ENCODE results near the gene KMT2E. TPM values are rescaled to one million over a fixed set of nuclear protein-coding genes. Genes with fewer than 3 reads are reported as not detected.

KMT2E gene
- total RNA-seq, 2 experiments from 2014 or later = 110 to 127 TPM

DNA sequence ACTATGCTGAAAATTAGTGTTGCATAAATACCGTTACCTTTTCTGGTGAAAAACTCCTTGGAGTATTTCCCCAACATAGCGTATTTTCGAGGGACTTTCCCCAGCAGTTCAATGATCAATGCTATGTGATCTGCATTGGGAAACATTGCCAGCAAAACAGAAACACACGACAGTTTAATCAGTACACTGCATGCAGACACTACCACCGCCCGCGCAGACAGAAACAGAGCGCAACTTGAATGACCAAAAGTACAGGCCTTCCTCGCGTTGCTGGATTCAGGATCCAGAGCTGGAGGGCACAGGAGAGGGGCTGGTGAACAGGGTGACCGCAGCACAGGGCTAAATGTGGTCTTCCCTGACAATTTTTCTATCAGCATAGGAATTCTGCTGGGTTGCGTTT, 111.7 kb downstream of the KMT2E start:
- Mint-ChIP-seq H3K36me3 (peaks cover 14% of the 10 kb centered on the region), H3K4me1 (peaks cover 12% of the 10 kb centered on the region), H3K27me3 (no peaks in the 10 kb centered on the region), H3K4me3 (no peak overlapping the region), H3K27ac (no peak overlapping the region), H3K9me3 (ENCODE audit: low read depth) (no peaks in the 10 kb centered on the region)
- CTCF ChIA-PET = interaction anchor here (0.6 kb wide), 1 partner anchor 102 kb away, joined by 3 read pairs; no protein-coding TSS in a partner anchor
- DNase-seq = no peak
- ATAC-seq = no peak

DNA sequence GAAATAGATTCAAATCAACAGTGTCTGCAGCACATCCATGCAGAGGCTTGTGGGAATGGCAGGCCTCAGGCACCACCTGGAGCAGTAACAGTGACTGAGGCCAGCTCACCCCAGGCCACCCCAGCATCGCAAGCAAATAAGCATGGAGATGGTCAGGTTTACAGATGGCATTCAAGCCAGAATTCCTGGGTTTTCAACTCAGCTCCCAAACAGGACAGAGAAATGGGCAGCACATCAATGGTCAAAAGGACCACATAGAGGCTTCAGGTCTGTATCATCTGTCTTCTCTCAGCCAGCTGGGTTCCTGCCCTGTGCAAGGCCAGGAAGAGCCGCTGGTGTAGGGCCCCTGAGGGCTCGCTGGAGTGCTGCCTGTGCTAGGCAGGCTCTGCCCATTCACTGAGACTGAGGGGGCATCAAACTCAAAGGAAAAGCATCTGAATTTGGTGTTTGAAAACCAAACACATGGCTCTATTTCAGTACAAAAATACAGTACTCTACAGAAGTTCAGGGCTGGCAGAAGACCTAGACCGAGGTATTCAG, 112.5 kb downstream of the KMT2E start:
- H3K27ac Mint-ChIP-seq = no peak overlapping the region
- peaks cover 14% of the 10 kb centered on the region for H3K36me3 Mint-ChIP-seq
- H3K4me1 Mint-ChIP-seq = peaks cover 19% of the 10 kb centered on the region
- no peak for ATAC-seq
- no peak for DNase-seq
- CTCF ChIA-PET = no interaction called here
- H3K4me3 Mint-ChIP-seq = no peak overlapping the region
- no peaks in the 10 kb centered on the region for H3K27me3 Mint-ChIP-seq
- H3K9me3 Mint-ChIP-seq (ENCODE audit: low read depth) = no peaks in the 10 kb centered on the region

DNA sequence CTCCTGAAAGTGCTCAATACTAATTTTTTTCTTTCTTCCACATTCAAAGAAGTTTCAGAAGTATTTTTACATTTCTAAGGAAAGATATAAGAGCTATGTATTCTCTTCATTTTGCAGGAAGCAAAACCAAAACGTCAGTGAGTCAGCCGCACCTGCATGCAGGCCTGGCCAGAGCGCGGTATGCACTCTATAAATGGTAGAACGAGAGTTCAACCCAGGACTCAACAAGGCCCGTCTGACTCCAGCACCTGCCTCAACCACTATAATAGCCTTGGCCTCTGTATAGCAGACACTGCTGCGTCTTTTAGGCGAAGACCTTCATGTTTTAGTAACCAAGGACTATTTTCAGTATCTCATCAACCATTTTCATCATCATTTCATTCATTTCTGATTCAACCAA, 113.2 kb downstream of the KMT2E start:
- H3K4me3 Mint-ChIP-seq = no peak overlapping the region

DNA sequence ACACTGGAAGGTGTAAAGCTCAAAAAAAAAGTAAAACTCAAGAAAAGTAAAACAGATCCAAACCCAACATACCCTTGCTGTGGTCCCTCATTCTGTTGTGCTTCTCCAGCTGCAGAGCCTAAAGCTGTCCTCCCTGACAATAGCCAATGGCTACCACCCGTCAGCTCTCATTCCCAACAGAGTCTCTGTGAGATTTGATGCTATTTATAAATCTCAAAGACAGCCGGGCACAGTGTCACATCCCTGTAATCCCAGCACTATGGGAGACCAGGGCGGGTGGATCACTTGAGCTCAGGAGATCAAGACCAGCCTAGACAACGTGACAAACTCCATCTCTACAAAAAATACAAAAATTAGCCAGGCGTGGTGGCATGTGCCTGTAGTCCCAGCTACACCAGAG, 116.0 kb downstream of the KMT2E start:
- H3K27me3 Mint-ChIP-seq = no peaks in the 10 kb centered on the region
- ATAC-seq = no peak
- H3K27ac Mint-ChIP-seq = no peak overlapping the region
- H3K4me3 Mint-ChIP-seq = no peak overlapping the region
- no peak for DNase-seq
- H3K36me3 Mint-ChIP-seq = peaks cover 14% of the 10 kb centered on the region
- peaks cover 29% of the 10 kb centered on the region for H3K4me1 Mint-ChIP-seq
- no peaks in the 10 kb centered on the region for H3K9me3 Mint-ChIP-seq (ENCODE audit: low read depth)
- CTCF ChIA-PET = interaction anchor here (0.6 to 2.7 kb wide), 8 partner anchors 10 to 402 kb away, joined by 3 to 6 read pairs (median 3); partner anchors contain the start of gene RINT1

More for the DNA sequence above, 113.2 kb downstream of the KMT2E start:
- H3K9me3 Mint-ChIP-seq (ENCODE audit: low read depth) = no peaks in the 10 kb centered on the region
- peaks cover 14% of the 10 kb centered on the region for H3K36me3 Mint-ChIP-seq
- no peak overlapping the region for H3K27ac Mint-ChIP-seq
- ATAC-seq (no peak), DNase-seq (no peak)
- H3K4me1 Mint-ChIP-seq = peaks cover 24% of the 10 kb centered on the region
- H3K27me3 Mint-ChIP-seq = no peaks in the 10 kb centered on the region
- CTCF ChIA-PET = no interaction called here

- H3K4me3 Mint-ChIP-seq = no peak overlapping the region
- peaks cover 29% of the 10 kb centered on the region for H3K4me1 Mint-ChIP-seq
- no peaks in the 10 kb centered on the region for H3K9me3 Mint-ChIP-seq (ENCODE audit: low read depth)
- DNase-seq (no peak), ATAC-seq (no peak)
- no peaks in the 10 kb centered on the region for H3K27me3 Mint-ChIP-seq
- H3K27ac Mint-ChIP-seq = no peak overlapping the region
- peaks cover 12% of the 10 kb centered on the region for H3K36me3 Mint-ChIP-seq
- CTCF ChIA-PET = interaction anchor here (0.7 to 2.7 kb wide), 9 partner anchors 10 to 459 kb away, joined by 3 to 6 read pairs (median 3); partner anchors contain the start of gene RINT1
Observed at GRCh38 chr7:105130580-105130979, 116.6 kb downstream of the KMT2E start.

DNA sequence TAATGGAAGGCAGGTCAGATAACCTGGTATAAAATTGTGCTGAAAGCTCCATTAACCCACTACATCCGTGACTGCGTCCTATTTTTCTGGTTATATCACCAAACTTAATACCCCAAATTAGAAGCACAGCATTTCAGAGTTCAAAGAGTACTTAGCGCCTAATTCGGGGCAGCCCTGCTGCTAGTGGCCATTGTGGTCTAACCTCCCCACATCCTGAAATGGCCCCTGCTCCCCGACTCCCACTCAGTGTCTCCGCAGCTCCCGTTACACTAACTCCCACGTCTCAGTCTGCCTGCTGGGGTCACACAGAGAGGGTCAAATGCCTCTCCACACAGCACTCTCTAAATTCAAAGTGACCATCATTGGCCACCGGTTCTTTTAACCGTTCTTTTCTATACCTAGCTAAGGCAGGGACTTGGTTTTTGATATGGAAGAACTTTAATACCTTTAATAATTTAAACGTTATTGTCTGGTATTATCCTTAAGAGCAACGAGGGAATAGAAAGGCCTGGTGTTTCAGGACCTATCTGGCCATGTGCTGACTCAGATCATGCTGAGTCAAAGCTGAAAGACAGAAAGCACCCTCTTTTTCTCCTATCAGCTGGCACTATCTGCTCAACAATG, 117.1 kb downstream of the KMT2E start:
- Mint-ChIP-seq H3K9me3 (ENCODE audit: low read depth) (no peaks in the 10 kb centered on the region), H3K4me3 (no peak overlapping the region), H3K27ac (peak overlapping the region; percentile 74), H3K27me3 (no peaks in the 10 kb centered on the region), H3K36me3 (peaks cover 8% of the 10 kb centered on the region), H3K4me1 (peaks cover 29% of the 10 kb centered on the region)
- peak; percentile 86 for ATAC-seq
- CTCF ChIA-PET = interaction anchor here (0.7 to 2.7 kb wide), 8 partner anchors 9 to 458 kb away, joined by 3 to 6 read pairs (median 3); partner anchors contain the start of gene RINT1
- no peak for DNase-seq

- H3K36me3 Mint-ChIP-seq = peaks cover 9% of the 10 kb centered on the region
- CTCF ChIA-PET = interaction anchor here (1.0 to 2.7 kb wide), 2 partner anchors 14 to 195 kb away, joined by 3 to 6 read pairs; no protein-coding TSS in a partner anchor
- no peak overlapping the region for H3K4me3 Mint-ChIP-seq
- H3K27me3 Mint-ChIP-seq = no peaks in the 10 kb centered on the region
- no peak overlapping the region for H3K27ac Mint-ChIP-seq
- DNase-seq = no peak
- H3K9me3 Mint-ChIP-seq (ENCODE audit: low read depth) = no peaks in the 10 kb centered on the region
- peaks cover 32% of the 10 kb centered on the region for H3K4me1 Mint-ChIP-seq
- no peak for ATAC-seq
Observed at GRCh38 chr7:105131890-105132289, 117.9 kb downstream of the KMT2E start.

GRCh38 chr7:105132335-105132734, 118.3 kb downstream of the KMT2E start:
- H3K4me3 Mint-ChIP-seq = no peak overlapping the region

DNA sequence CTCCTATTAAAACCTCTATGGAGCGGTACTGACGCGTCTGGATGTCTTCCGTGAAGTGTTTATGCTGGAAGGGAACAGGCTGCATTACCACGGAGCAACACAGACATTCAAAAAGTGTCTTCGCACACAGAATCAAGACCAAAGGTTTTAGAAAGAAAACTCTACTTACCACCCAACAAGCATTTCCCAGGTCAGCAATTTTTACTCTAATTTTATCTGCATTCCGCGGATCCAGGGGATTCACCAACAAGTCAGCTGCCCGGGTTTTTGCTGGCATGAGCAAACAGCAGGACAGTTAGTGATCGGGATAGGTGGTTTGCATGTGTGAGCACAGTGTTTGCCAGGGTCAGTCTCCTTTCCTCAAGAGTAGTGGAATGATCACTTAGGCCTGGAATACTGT, 118.8 kb downstream of the KMT2E start:
- peaks cover 9% of the 10 kb centered on the region for H3K36me3 Mint-ChIP-seq
- CTCF ChIA-PET = no interaction called here
- no peak overlapping the region for H3K27ac Mint-ChIP-seq

More at GRCh38 chr7:105132335-105132734, 118.3 kb downstream of the KMT2E start:
- Mint-ChIP-seq H3K27ac (no peak overlapping the region), H3K9me3 (ENCODE audit: low read depth) (no peaks in the 10 kb centered on the region), H3K27me3 (no peaks in the 10 kb centered on the region), H3K4me1 (peaks cover 34% of the 10 kb centered on the region), H3K36me3 (peaks cover 10% of the 10 kb centered on the region)
- CTCF ChIA-PET = interaction anchor here (1.0 kb wide), 1 partner anchor 194 kb away, joined by 3 read pairs; no protein-coding TSS in a partner anchor
- ATAC-seq = no peak
- DNase-seq = no peak

GRCh38 chr7:105133358-105133757, 119.4 kb downstream of the KMT2E start:
- H3K4me1 Mint-ChIP-seq = peaks cover 31% of the 10 kb centered on the region
- no peak overlapping the region for H3K4me3 Mint-ChIP-seq
- H3K27me3 Mint-ChIP-seq = no peaks in the 10 kb centered on the region
- DNase-seq (no peak), ATAC-seq (no peak)
- CTCF ChIA-PET = no interaction called here
- peaks cover 10% of the 10 kb centered on the region for H3K36me3 Mint-ChIP-seq
- H3K9me3 Mint-ChIP-seq (ENCODE audit: low read depth) = no peaks in the 10 kb centered on the region
- H3K27ac Mint-ChIP-seq = no peak overlapping the region

More for the DNA sequence above, 118.8 kb downstream of the KMT2E start:
- Mint-ChIP-seq H3K4me3 (no peak overlapping the region), H3K27me3 (no peaks in the 10 kb centered on the region), H3K9me3 (ENCODE audit: low read depth) (no peaks in the 10 kb centered on the region), H3K4me1 (peaks cover 32% of the 10 kb centered on the region)
- ATAC-seq (no peak), DNase-seq (no peak)

DNA sequence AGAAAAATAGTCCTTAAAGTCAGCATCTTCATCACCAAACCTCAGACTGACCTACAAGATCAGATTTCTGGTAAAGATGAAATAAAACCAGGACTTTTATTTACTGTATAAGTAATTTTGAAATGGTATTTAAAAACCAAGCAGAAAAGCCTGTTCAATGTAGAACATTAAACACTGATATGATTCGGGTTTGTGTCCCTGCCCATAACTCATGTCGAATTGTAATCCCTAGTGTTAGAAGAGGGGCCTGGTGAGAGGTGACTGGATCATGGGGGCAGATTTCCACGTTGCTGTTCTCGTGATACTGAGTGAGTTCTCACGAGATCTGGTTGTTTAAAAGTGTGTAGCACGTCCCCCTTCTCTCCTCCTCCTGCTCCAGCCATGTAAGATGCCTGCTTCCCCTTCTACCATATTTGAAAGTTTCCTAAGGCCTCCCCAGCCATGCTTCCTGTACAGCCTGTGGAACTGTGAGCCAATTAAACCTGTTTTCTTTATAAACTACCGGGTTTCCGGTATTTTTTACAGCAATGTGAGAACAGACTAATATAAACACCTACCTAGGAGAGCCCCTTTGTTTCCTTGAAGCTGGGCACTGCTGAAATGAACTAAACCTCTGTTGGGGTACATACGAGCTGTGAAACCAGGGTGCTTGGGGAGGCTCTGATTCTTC, 120.1 kb downstream of the KMT2E start:
- H3K36me3 Mint-ChIP-seq = peaks cover 13% of the 10 kb centered on the region
- CTCF ChIA-PET = no interaction called here
- no peak overlapping the region for H3K27ac Mint-ChIP-seq

DNA sequence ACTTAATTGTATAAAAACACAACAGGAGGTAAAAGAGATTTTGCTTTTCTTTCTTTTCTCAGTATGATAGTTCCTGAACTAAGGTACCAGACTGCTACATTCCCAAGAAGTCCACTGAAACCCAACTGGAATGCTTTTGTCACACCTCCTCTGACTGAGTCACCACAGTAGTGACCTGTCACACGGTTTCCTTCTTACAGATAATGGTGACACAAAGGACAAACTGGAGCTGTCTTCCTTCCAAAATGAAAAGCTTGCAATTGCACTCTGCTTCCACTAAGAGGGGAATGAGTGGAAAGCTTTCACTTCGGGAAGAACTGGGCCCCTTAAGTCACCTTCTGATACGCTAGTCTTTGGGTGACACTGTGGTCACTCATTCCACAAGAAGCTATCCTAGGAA, 122.2 kb downstream of the KMT2E start:
- Mint-ChIP-seq H3K27ac (no peak overlapping the region), H3K27me3 (no peaks in the 10 kb centered on the region), H3K36me3 (peaks cover 14% of the 10 kb centered on the region), H3K4me3 (no peak overlapping the region), H3K9me3 (ENCODE audit: low read depth) (no peaks in the 10 kb centered on the region), H3K4me1 (peaks cover 16% of the 10 kb centered on the region)
- DNase-seq (no peak), ATAC-seq (no peak)
- CTCF ChIA-PET = no interaction called here

More for the DNA sequence above, 120.1 kb downstream of the KMT2E start:
- H3K4me3 Mint-ChIP-seq = no peak overlapping the region
- H3K9me3 Mint-ChIP-seq (ENCODE audit: low read depth) = no peaks in the 10 kb centered on the region
- DNase-seq (no peak), ATAC-seq (no peak)
- no peaks in the 10 kb centered on the region for H3K27me3 Mint-ChIP-seq
- peaks cover 31% of the 10 kb centered on the region for H3K4me1 Mint-ChIP-seq

- ATAC-seq = no peak
- Mint-ChIP-seq H3K4me1 (peaks cover 4% of the 10 kb centered on the region), H3K27me3 (no peaks in the 10 kb centered on the region), H3K36me3 (peaks cover 16% of the 10 kb centered on the region), H3K4me3 (no peak overlapping the region), H3K27ac (no peak overlapping the region), H3K9me3 (ENCODE audit: low read depth) (no peaks in the 10 kb centered on the region)
- CTCF ChIA-PET = no interaction called here
- no peak for DNase-seq
Observed at GRCh38 chr7:105137898-105138297, 123.9 kb downstream of the KMT2E start.
